ENCODE measurements around the gene NKIRAS2.

DNA sequence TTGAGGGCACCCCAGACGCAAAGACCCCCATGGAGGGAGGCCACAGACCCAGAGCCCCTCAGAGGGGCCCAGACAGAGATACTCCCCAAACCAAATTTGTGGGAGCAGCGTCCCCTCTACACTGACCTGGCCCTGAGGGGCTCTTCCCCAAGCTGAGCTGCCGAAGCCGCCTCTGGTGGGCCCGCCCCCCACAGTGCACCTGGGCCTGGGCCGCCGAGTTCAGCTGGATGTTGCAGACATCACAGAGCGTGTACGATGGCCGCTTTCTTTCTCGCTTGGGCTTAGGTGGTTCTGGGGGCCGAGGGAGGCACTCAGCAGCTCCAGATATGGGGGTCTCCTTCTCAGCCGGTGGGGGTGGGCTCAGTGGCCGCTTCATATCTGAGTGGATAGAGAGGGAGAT, 42.8 kb downstream of the NKIRAS2 start:
- TF ChIP-seq, protein P1, sequence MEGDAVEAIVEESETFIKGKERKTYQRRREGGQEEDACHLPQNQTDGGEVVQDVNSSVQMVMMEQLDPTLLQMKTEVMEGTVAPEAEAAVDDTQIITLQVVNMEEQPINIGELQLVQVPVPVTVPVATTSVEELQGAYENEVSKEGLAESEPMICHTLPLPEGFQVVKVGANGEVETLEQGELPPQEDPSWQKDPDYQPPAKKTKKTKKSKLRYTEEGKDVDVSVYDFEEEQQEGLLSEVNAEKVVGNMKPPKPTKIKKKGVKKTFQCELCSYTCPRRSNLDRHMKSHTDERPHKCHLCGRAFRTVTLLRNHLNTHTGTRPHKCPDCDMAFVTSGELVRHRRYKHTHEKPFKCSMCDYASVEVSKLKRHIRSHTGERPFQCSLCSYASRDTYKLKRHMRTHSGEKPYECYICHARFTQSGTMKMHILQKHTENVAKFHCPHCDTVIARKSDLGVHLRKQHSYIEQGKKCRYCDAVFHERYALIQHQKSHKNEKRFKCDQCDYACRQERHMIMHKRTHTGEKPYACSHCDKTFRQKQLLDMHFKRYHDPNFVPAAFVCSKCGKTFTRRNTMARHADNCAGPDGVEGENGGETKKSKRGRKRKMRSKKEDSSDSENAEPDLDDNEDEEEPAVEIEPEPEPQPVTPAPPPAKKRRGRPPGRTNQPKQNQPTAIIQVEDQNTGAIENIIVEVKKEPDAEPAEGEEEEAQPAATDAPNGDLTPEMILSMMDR (IDR thresholded peaks at IDR 0.05; ENCODE audit: insufficient read depth, low read length, poor library complexity, severe bottlenecking) = no peak
- TF ChIP-seq EZH2phosphoT487 (conservative IDR thresholded peaks at IDR 0.05; ENCODE audit: low read length) = no peak

Measured in SU-DHL-6 (cell line).